GM18517 (cell line): ENCODE results near the gene ZC3H18.

Experiments
- ATAC-seq: cut with Tn5 transposase; IDR thresholded peaks from one replicate; pipeline ENCODE4 v1.9.1; 2021; ENCODE audit warnings: mild to moderate bottlenecking, moderate library complexity; ENCODE audit not compliant: unreplicated experiment

Gene ZC3H18

GRCh38 chr16:88636488-88637265, 66.5 kb downstream of the ZC3H18 start:
- no peak for ATAC-seq

DNA sequence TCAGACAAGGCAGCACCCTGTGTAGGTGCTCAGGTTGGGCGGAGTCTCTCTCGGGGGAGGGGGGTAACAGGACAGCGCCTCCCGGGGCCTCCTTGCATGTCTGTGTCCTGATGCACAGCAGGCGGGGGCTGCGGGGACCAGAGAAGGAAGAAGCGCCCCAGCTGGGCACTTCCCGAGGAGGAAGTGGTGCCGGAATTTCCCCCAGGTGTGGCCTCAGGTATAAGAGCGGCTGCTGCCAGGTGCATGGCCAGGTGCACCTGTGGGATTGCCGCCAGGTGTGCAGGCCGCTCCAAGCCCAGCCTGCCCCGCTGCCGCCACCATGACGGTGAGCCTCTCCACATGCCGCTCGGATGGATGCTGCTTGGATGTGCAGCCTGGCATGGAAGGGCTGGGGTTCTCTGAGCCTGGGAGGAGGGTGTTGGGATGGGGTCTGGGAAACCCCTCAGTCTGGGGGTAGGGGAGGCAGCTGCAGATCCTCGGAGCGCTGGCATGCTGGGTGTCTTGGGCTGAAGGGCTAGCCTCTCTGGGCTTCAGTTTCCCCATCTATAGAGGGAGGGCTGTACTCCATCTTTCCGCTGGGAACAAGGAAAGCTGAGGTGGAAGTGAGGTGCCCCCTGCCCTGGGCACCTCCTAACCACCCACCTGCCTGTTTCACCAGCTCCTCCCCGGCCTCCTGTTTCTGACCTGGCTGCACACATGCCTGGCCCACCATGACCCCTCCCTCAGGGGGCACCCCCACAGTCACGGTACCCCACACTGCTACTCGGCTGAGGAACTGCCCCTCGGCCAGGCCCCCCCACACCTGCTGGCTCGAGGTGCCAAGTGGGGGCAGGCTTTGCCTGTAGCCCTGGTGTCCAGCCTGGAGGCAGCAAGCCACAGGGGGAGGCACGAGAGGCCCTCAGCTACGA, 68.4 kb downstream of the ZC3H18 start, which contains the start of gene IL17C:
Gene IL17C, plus strand, starts transcription at position 250 of the 908 bp plus-strand sequence. Its CDS starts 70 bp downstream, at position 320.
- no peak for ATAC-seq

DNA sequence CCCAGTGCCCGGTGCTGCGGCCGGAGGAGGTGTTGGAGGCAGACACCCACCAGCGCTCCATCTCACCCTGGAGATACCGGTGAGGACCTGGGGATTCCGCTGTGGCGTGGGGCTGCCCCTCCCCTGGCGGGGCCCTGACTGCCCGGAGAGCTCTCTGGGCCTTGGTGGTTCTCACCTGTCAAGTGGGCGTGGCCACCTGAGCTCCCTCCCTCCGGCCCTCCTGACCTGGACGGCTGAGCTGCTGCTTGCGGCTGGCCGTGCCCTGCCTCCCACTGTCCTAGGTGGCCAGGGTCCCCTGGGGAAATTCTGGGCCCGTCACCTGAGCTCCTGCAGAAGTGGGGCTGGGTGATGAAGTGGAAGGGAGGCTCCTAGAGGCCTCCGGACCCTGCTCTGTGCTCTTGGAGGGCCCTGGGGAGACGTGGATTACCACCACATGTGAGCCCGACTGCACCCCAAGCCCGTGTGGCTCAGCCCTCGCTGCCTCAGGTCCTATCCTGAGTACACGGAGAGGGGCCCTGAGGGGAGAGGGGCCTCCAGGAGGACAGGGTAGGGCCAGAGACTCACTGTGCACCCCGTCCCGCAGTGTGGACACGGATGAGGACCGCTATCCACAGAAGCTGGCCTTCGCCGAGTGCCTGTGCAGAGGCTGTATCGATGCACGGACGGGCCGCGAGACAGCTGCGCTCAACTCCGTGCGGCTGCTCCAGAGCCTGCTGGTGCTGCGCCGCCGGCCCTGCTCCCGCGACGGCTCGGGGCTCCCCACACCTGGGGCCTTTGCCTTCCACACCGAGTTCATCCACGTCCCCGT, 69.2 kb downstream of the ZC3H18 start:
- ATAC-seq = no peak

DNA sequence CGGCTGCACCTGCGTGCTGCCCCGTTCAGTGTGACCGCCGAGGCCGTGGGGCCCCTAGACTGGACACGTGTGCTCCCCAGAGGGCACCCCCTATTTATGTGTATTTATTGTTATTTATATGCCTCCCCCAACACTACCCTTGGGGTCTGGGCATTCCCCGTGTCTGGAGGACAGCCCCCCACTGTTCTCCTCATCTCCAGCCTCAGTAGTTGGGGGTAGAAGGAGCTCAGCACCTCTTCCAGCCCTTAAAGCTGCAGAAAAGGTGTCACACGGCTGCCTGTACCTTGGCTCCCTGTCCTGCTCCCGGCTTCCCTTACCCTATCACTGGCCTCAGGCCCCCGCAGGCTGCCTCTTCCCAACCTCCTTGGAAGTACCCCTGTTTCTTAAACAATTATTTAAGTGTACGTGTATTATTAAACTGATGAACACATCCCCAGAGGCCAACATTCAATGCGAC, 69.9 kb downstream of the ZC3H18 start:
- no peak for ATAC-seq

DNA sequence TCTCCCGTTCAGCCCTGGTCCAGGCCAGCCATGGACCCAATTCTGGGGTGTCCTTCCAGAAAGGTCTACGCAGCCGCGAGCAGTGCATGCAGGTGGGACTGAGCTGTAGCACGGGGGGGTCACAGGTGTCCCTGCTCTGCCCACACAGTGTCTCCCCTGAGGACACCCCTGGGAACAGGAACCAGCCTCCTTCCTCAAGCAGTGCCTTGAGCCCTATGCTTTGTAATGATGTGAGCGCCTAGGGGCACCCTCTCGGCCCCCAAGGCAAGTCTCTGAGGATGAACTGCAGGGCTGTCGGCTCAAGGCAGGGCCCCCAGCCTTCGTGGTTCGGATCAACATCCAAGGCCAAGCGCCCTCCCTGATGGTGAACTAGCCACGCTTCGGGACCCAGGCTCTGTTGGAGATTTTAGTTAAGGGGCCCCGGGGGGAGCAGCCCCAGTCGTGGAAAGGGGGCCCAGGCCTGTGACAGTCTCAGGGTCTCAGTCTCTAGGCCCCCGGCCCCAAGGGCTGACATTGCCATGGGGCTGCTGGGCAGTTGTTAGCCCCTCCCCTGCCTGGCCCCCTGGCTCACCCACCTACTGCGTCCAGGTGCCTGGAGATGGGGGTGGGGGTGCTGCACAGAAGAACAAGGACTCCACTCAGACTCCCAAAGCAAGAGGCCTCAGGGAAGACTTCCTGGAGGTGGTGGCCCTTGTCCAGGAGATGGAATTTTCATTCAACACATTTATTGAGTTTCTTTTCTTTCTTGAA, 70.5 kb downstream of the ZC3H18 start:
- ATAC-seq = no peak

- ATAC-seq = no peak
These were observed 72.9 kb downstream of the ZC3H18 start for GRCh38 chr16:88642881-88643643.

GRCh38 chr16:88643644-88643932, 73.4 kb downstream of the ZC3H18 start:
- ATAC-seq = no peak

DNA sequence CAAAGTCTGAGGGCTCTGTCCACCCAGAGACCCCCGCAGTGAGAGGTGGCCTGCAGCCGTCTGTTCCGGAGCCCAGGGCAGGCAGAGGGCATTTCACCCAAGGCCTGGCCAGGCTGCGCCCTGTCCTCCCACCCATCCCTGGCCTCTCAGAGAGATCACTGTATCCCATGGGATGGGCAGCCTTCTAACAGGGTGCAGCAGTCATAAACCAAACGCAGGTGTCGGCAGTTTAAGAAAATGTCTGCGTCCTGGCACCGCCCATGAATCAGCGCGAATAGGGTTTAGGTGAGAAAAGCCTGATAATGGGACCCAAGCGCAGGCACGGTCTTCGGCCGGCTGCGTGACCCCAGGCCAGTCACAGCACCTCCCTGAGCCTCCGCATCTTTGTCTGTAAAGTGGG, 75.3 kb downstream of the ZC3H18 start:
- ATAC-seq = no peak

- no peak for ATAC-seq
These were observed 75.7 kb downstream of the ZC3H18 start for GRCh38 chr16:88645941-88646340.

DNA sequence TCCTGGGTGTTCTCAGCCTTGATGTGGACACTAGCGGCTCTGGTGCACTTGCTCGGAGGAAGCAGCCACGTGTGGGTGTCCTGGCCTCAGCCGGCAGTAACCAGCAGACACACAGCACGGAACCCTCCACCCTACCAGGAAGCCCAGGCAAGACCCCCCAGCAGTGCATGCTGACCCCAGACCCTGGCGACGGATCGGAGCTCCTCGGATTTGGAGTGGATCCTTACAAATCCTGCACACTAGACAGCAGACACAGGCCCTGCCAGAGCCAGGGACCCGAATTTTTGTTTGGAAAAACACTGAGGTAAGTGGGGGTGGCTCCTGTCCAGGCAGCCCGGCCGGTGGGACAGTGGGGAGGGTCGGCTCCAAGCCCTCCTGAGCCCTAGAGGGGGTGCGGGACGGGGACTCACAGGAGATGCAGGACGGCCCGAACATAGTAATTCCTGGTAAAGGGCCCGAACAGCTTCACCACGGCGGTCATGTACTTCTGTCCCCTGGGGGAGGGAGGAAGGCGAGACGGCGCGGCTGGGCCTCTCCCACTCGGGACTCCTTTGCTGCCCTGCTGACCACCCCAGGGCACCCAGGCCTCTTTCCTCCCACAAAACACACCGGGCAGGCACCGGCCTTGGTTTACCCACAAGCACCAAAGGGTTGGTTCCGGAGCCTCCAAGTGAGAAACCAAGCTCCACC, 76.3 kb downstream of the ZC3H18 start:
- no peak for ATAC-seq

DNA sequence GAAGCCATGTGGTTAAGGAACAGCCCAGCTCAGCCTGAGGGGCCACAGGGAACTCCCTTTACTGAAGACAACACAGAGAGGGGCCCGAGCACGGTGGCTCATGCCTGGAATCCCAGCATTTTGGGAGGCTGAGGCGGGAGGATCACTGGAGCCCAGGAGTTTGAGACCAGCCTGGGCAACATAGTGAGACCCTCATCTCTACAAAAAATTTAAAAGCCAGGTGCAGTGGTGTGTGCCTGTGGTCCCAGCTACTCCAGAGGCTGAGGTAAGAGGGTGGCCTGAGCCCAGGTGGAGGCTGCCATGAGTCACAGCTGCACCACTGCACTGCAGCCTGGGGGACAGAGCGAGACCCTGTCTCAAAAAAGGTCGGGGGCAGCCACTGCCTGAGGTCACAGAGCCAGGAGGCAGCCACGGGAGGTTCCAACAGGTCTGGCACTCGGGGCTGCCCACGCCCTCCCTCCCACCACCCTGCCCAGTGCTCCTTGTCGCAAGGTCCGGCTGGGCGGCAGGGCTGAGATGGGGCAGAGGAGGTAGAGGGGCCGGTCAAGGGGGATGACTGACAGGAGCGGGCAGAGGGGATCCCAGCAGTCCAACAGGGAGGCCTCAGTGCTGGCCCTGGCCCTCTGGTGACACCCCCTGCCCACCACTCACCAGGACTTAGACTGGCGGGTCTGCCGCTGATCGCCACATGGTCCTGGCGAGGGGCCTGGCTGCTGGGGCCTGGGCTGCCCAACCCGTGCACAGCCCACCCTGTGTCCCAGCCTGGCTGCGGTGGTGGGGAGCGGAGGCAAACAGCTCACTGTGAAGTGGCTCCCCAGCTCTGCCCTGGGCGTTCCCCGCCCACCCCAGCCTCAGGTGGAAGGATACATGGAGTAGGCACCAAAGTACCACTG, 77.2 kb downstream of the ZC3H18 start:
- no peak for ATAC-seq

DNA sequence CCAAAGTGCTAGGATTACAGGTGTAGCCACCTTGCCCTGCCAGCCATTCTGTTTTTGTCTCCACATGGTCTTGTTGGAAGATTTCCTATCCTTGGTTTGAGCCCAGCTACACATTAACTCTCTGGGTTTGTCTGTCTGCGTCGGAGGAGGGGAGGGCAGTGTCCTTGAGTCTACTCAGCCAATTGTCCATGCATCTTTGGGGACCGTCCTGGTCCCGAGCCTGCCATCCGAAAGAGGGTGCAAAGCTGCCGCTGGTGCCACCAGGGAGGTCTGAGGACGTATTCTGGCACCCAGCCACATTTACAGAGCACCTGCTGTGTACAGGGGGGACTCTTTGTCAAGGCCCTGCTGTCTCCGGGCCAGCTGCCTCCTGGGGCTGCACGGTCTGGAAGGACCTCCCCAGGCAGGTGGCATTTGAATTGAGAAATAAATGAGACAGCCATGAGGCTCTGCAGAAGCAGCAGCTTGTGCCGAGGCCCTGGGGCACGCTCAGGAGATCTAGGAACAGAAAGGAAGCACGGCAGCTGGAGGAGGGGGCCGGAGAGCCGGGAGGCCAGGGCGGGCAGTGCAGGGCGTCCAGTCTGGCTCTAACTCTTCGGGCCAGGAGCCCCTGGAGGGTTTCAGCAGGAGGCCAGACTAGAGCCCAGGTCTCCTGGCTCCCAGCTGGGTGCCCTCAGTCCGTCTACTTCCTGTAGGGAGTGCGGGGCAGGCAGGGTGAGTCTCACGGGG, 79.2 kb downstream of the ZC3H18 start:
- ATAC-seq = no peak

DNA sequence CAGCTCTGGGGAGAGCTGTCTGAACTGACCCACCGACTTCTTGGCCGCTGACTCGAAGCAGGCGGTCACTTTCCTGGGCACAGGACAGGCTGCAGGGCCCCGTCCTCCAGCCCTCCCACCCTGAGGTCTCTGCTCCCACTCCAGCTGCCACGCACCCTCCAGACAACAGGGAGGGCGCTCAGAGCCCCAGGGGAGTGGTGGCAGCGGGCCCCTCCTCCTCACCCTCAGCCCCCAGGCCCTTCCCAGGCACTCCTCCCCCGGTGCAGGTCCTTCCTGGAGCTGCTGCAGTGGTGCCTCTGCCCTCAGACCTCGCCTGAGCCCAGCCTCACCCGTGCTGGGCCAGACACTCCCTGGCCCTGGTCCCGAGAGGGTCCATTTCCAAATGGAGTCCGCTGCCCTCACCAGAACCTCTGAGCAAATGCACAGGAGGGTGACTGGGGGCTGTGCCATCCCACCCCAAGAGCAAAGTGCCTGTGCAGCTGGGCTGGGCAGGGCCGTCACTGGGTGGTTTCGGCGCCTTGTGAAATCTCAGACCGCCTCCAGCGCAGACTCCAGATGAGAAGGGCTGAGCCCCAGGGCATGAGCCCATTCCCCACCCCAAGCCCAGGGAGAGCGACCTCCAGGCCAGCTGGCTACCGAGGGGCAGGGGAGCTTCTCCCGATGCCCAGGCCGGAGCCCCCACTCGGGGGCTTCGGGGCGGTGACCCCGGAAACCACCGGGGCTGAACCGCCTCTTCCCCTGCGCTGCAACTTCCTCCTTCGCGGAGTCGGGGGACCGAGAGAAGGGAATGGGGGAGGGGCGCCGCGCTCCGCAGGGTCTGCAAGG, 79.9 kb downstream of the ZC3H18 start:
- ATAC-seq = no peak

DNA sequence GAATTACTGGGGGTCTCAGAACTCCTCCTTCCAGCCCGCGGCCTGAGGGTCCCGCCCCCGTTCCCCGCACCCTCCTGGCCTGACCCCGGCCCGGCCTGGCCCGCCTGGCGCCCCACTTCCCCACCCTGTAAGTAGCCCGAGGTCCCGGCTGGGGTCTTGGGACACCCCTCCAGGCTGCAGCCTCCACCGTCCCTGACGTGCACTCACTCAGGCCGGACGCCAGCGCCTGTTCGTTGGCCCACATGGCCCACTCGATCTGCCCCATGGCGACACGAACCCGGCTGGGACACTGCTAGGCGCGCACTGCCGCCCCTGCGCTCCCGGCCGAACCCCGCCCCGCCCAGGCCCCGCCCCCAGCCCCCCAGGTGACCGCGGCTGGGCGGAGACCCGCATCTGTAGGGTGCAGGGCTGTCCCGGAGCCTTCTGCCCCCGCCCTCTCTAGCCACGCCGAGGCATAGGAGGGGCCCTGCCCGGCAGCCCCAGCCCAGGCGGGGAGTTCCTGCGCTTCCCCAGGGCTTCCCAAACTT, 80.6 kb downstream of the ZC3H18 start, which contains the start of gene CYBA:
Gene CYBA, minus strand, starts transcription at position 305 of the 527 bp plus-strand sequence. Its CDS starts 40 bp downstream, at position 265.
- peak; percentile 68 for ATAC-seq

DNA sequence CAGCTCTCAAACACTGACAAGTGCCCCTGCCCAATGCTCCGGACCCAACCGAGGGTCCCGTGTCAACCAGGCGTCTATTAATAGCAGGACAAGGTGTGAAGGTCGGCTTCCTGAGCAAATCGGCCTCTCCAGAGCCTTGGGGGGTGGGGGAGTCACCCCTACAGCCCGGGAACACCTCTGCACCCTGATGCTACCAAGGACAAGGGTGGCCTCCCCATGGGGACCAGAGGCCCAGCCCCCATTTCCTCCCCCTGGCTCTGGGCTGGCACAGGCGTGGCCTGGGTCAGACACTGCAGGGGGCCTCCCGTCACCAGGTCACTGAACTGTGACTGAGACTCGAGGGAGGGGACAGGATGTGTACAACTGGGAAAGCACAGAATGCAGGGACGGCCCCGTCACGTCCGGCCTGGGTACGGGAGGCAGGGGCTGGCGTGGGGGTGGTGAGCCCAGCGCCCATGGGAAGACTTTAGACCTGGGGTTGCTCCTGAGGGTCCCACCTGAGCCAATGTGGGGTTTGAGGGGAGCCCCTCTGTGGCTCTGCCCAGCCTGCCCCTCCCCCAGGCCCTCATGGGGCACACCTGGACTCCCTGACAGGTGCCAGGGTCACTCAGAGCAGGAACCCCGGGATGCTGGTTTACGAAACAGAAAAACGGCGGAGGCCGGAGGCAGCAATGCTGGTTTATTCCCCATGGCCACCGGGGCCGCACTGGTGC, 81.2 kb downstream of the ZC3H18 start:
- ATAC-seq = peak; percentile 74
